Ecto neural progenitor cell (in vitro differentiated cells): ENCODE data around the gene ACTMAP.
"Not testable (repeated sequence)": the region's sequence is repeated elsewhere in the genome, so short reads cannot be mapped to it uniquely, and the experiment has no call there.

ENCODE experiments used
- DNase-seq: peaks from one replicate; pipeline ENCODE4 v3.0.0-alpha.2; 2018; ENCODE audit warnings: low spot score

ACTMAP gene

GRCh38 chr19:40750058-40750873 is at the start of gene ACTMAP:
Gene ACTMAP (minus strand): TSS chr19:40750477. CDS start chr19:40749803, 674 bp downstream.
- peak; percentile 99 for DNase-seq

GRCh38 chr19:40799558-40800338 is 49.5 kb upstream of the ACTMAP start:
- no peak for DNase-seq

- peak; percentile 100 for DNase-seq
These were observed 48.6 kb upstream of the ACTMAP start, which contains the start of gene EGLN2 for GRCh38 chr19:40798683-40799557. Gene EGLN2 (plus strand): TSS chr19:40799191. CDS start chr19:40800573, 1,382 bp downstream.

- peak; percentile 82 for DNase-seq
These were observed 47.8 kb upstream of the ACTMAP start for GRCh38 chr19:40797963-40798682.

- DNase-seq = no peak
These were observed 47.1 kb upstream of the ACTMAP start for GRCh38 chr19:40797166-40797962.

- DNase-seq = no peak
These were observed 41.7 kb upstream of the ACTMAP start for GRCh38 chr19:40791996-40792395.

GRCh38 chr19:40791349-40791748 is 41.1 kb upstream of the ACTMAP start:
- peak; percentile 54 for DNase-seq

GRCh38 chr19:40786060-40787037 is 36.1 kb upstream of the ACTMAP start:
- DNase-seq = no peak

GRCh38 chr19:40785526-40785925 is 35.2 kb upstream of the ACTMAP start:
- DNase-seq = no peak

GRCh38 chr19:40784146-40784545 is 33.9 kb upstream of the ACTMAP start:
- not testable (repeated sequence) for DNase-seq

GRCh38 chr19:40783711-40784110 is 33.4 kb upstream of the ACTMAP start:
- DNase-seq = no peak

- no peak for DNase-seq
These were observed 30.9 kb upstream of the ACTMAP start for GRCh38 chr19:40781140-40781539.

GRCh38 chr19:40780582-40780981 is 30.3 kb upstream of the ACTMAP start:
- DNase-seq = no peak

GRCh38 chr19:40778706-40779284 is 28.5 kb upstream of the ACTMAP start:
- no peak for DNase-seq

- peak; percentile 100 for DNase-seq
These were observed 27.8 kb upstream of the ACTMAP start, which contains the start of gene RAB4B for GRCh38 chr19:40777937-40778705. Gene RAB4B (plus strand): TSS chr19:40778247. CDS start chr19:40778376, 129 bp downstream.

GRCh38 chr19:40777645-40777936 is 27.3 kb upstream of the ACTMAP start:
- DNase-seq = no peak

- peak; percentile 93 for DNase-seq
These were observed 26.8 kb upstream of the ACTMAP start for GRCh38 chr19:40776932-40777644.

GRCh38 chr19:40776364-40776763 is 26.1 kb upstream of the ACTMAP start:
- no peak for DNase-seq
